ENCODE data around the gene GPR152.

Gene GPR152

GRCh38 chr11:67494371-67495233, 42.1 kb upstream of the GPR152 start:
- no peaks in the 10 kb centered on the region for H3F3A ChIP-seq (ENCODE audit: insufficient read depth, low read length)
- H3K4me2 ChIP-seq (ENCODE audit: low read length) = no peak overlapping the region
- no peaks in the 10 kb centered on the region for H3K9me3 ChIP-seq (ENCODE audit: low read length)
- H3K9ac ChIP-seq (ENCODE audit: low read length) = no peak overlapping the region
- no peaks in the 10 kb centered on the region for H3K79me2 ChIP-seq (ENCODE audit: insufficient read depth, low read length)
- no peaks in the 10 kb centered on the region for H3K27me3 ChIP-seq (ENCODE audit: insufficient read depth, low read length)
- H3K4me3 ChIP-seq (ENCODE audit: low read depth, low read length, poor library complexity, severe bottlenecking) = no peak overlapping the region
- peaks cover 61% of the 10 kb centered on the region; the same call in 1 of the 2 replicates for H3K36me3 ChIP-seq (ENCODE audit: insufficient read depth, low read length)
- H3K27ac ChIP-seq (ENCODE audit: low read depth, low read length, poor library complexity, severe bottlenecking) = no peak overlapping the region
- H2AFZ ChIP-seq (ENCODE audit: low read length) = no peak overlapping the region
- peaks cover 3% of the 10 kb centered on the region for H3K4me1 ChIP-seq (ENCODE audit: insufficient read depth, low read length, severe bottlenecking)
- no peaks in the 10 kb centered on the region for H3K9me2 ChIP-seq (ENCODE audit: low read depth, low read length)
- TF ChIP-seq EZH2 (IDR thresholded peaks at IDR 0.05; ENCODE audit: borderline replicate concordance, low read length) (no peak), CTCF (IDR thresholded peaks at IDR 0.05; ENCODE audit: low read length) (no peak)
- H4K20me1 ChIP-seq (ENCODE audit: insufficient read depth, low read length) = no peaks in the 10 kb centered on the region

DNA sequence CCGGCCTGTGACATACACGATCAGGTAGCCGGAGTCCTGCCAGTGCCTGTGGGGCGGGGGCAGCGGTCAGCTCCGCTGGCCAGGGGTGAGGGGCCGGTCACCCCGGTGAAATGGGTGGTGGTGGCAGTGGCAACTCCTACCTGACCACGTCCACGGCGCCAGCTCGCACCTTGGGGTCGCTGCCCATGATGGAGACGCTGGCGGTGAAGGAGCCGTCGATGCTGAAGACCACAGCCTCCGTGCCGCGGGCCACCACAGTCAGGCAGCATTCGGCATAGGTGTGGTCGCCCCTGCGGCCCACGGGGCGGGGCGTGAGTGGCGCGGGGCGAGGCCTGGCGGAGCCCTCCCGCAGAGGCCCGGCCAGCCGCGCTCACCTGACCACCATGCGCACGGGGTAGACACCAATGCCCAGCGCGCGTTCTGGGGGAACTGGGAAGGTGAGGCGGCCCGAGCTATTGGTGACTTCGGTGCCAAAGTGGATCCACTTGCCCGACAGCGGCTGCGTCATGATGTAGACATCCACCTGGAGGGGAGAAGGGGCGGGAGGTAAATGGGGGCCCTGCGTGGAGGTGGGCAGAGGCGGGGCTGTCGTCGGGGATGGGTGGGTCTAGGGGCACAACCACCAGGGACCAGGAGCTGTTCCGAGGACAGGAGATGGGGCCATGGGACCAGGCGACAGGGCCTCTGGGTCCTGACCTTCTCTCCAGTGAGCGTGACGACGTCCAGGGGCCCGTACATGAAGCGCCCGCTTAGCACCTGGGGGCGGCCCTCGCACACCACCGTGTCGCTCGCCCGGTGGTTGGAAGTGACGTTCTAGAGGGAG, 41.2 kb upstream of the GPR152 start:
- peaks cover 70% of the 10 kb centered on the region; the same call in 1 of the 2 replicates for H3K36me3 ChIP-seq (ENCODE audit: insufficient read depth, low read length)
- H3K4me1 ChIP-seq (ENCODE audit: insufficient read depth, low read length, severe bottlenecking) = peaks cover 6% of the 10 kb centered on the region
- H3K79me2 ChIP-seq (ENCODE audit: insufficient read depth, low read length) = no peaks in the 10 kb centered on the region
- no peaks in the 10 kb centered on the region for H3K27me3 ChIP-seq (ENCODE audit: insufficient read depth, low read length)
- H3F3A ChIP-seq (ENCODE audit: insufficient read depth, low read length) = no peaks in the 10 kb centered on the region
- TF ChIP-seq EZH2 (IDR thresholded peaks at IDR 0.05; ENCODE audit: borderline replicate concordance, low read length) (no peak), CTCF (IDR thresholded peaks at IDR 0.05; ENCODE audit: low read length) (no peak)
- no peak overlapping the region for H2AFZ ChIP-seq (ENCODE audit: low read length)
- no peaks in the 10 kb centered on the region for H4K20me1 ChIP-seq (ENCODE audit: insufficient read depth, low read length)
- H3K9ac ChIP-seq (ENCODE audit: low read length) = no peak overlapping the region
- H3K4me3 ChIP-seq (ENCODE audit: low read depth, low read length, poor library complexity, severe bottlenecking) = no peak overlapping the region
- H3K27ac ChIP-seq (ENCODE audit: low read depth, low read length, poor library complexity, severe bottlenecking) = no peak overlapping the region
- no peaks in the 10 kb centered on the region for H3K9me3 ChIP-seq (ENCODE audit: low read length)
- H3K9me2 ChIP-seq (ENCODE audit: low read depth, low read length) = no peaks in the 10 kb centered on the region
- no peak overlapping the region for H3K4me2 ChIP-seq (ENCODE audit: low read length)

DNA sequence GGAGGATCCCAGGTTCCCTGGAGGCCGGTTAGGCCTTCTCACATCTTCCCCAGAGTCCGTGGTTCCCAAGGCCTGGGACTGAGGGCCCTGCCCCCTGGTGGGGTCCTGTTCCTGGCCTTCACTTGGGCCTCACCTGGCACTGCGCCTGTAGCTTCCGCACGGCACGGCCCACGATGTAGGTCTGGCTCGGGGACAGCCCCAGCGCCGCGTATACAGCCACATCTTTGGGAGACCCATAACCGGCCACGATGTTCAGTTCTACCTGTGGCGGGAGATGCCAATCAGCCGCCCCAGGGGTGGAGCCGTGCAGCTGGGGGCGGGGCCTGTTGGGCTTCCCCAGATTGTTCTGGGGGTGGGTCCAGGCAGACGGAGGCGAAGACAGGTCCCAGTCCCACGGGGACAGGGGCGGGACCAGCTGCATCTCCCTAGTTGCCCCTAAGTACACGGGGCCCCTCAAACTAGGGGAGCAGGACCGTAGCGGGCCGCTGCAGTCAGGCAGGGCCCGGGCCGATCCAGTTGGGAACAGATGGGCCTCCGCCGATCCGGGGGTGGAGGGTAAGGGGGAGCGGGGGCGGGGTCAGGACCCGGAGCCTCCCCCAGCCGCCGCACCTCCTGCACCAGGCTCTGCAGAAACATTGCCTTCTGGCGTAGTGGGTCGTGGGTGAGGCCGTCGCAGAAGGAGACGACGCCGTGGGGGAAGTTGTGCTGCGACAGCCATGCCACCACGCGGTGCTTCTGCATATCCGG, 40.4 kb upstream of the GPR152 start:
- Histone ChIP-seq H3K4me1 (ENCODE audit: insufficient read depth, low read length, severe bottlenecking) (peaks cover 6% of the 10 kb centered on the region), H2AFZ (ENCODE audit: low read length) (no peak overlapping the region), H3K27ac (ENCODE audit: low read depth, low read length, poor library complexity, severe bottlenecking) (no peak overlapping the region), H3K79me2 (ENCODE audit: insufficient read depth, low read length) (no peaks in the 10 kb centered on the region), H3F3A (ENCODE audit: insufficient read depth, low read length) (no peaks in the 10 kb centered on the region), H3K4me3 (ENCODE audit: low read depth, low read length, poor library complexity, severe bottlenecking) (no peak overlapping the region), H3K27me3 (ENCODE audit: insufficient read depth, low read length) (no peaks in the 10 kb centered on the region), H3K9ac (ENCODE audit: low read length) (no peak overlapping the region), H3K36me3 (ENCODE audit: insufficient read depth, low read length) (peaks cover 72% of the 10 kb centered on the region; the same call in 1 of the 2 replicates), H3K9me2 (ENCODE audit: low read depth, low read length) (no peaks in the 10 kb centered on the region), H4K20me1 (ENCODE audit: insufficient read depth, low read length) (no peaks in the 10 kb centered on the region), H3K9me3 (ENCODE audit: low read length) (no peaks in the 10 kb centered on the region), H3K4me2 (ENCODE audit: low read length) (no peak overlapping the region)
- TF ChIP-seq CTCF (IDR thresholded peaks at IDR 0.05; ENCODE audit: low read length) = no peak
- TF ChIP-seq EZH2 (IDR thresholded peaks at IDR 0.05; ENCODE audit: borderline replicate concordance, low read length) = no peak

All from OCI-LY1 (cell line).